Measurements from ENCODE around the gene MBTPS1. TPM values are rescaled to one million over a fixed set of nuclear protein-coding genes. Genes with fewer than 3 reads are reported as not detected.

The MBTPS1 gene
- total and polyA plus RNA-seq, 9 of the 15 experiments (the other 6 are each of a cell fraction or from before 2014, with no cell fraction given) = 2.8 to 57.6 (median 43.8) TPM

DNA sequence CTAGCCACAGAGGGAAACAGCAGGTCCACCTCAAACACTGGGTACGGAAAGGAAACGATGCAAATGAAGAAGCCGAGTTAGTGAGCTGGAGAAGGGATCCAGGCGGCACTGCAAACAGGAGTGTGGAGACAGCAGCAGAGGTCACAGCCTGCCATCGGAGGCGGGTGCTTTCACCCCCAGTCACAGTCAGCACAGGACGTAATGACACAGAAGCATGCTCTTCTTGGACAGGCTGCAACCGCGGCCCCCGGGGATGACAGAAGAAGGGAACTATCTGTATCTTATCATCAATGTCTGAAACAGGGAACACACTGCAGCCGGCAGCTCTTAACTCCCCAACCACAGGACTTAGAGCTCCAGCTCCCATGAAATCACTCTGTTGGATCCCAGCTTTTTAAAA, 58.1 kb downstream of the MBTPS1 start:
- Histone ChIP-seq H3K36me3 (ENCODE audit: control insufficient read depth, insufficient read depth, low read length) (peaks cover 95% of the 10 kb centered on the region), H3K9me3 (replicated peaks; ENCODE audit: control insufficient read depth, insufficient read depth, low read depth, low read length) (no peaks in the 10 kb centered on the region), H3K79me2 (ENCODE audit: control insufficient read depth, insufficient read depth, low read length) (no peaks in the 10 kb centered on the region), H3K27ac (ENCODE audit: extremely low read depth, low read depth, low read length) (no peak overlapping the region), H3K4me3 (no peak overlapping the region), H3K4me1 (replicated peaks in 1 of 2; ENCODE audit: control insufficient read depth in 2 of 2, insufficient read depth in 2 of 2, low read length in 2 of 2) (peaks cover 8 to 20% of the 10 kb centered on the region in 2 experiments; a peak in 4 of 5 replicates), H3K4me2 (ENCODE audit: insufficient read depth, low read length) (no peak overlapping the region), H2AFZ (ENCODE audit: low read depth, low read length) (no peak overlapping the region), H4K20me1 (replicated peaks; ENCODE audit: control insufficient read depth, insufficient read depth, low read length) (no peaks in the 10 kb centered on the region), H3K9ac (ENCODE audit: insufficient read depth in 1 of 2, low read depth in 2 of 2, low read length in 2 of 2) (no peak overlapping the region), H3K9me1 (ENCODE audit: control insufficient read depth, insufficient read depth, low read length) (peaks cover 4% of the 10 kb centered on the region), H3K27me3 (ENCODE audit: control insufficient read depth in 2 of 2, insufficient read depth in 2 of 2, low read length in 2 of 2) (no peaks in the 10 kb centered on the region)
- WGBS (ENCODE audit: insufficient coverage, low coverage, missing lambda C conversion rate) = 71% methylated on average over 11 of the region's 11 CpGs
- in situ Hi-C loops (cut with MboI) = no loop called here
- intact Hi-C loops (cut with micrococcal nuclease) = no loop called here
- ChIA-PET CTCF (ENCODE audit: low intra/inter-chr PET ratio) (no interaction called here), POLR2A (interaction anchor here (1.1 to 1.5 kb wide), 5 partner anchors 10 to 45 kb away, joined by 3 to 8 read pairs (median 5); no protein-coding TSS in a partner anchor)
- DNase-seq (ENCODE audit: extremely low read depth in 1 of 4, low spot score in 3 of 4) (no peak), FAIRE-seq (no peak), ATAC-seq (no peak)
- no TSS peak for BruUV-seq (replicated peaks)
- TF ChIP-seq KLF10 (CRISPR knock-in tag; IDR thresholded peaks at IDR 0.05) = no peak
- no peak for TF ChIP-seq E2F3 (CRISPR knock-in tag; IDR thresholded peaks at IDR 0.05)
- no peak for TF ChIP-seq ZNF707 (CRISPR knock-in tag; conservative IDR thresholded peaks at IDR 0.05)
- TF ChIP-seq ZNF354B (CRISPR knock-in tag; IDR thresholded peaks at IDR 0.05) = no peak
- TF ChIP-seq ZNF507 (tag; conservative IDR thresholded peaks at IDR 0.05) = no peak
- TF ChIP-seq, protein P1, sequence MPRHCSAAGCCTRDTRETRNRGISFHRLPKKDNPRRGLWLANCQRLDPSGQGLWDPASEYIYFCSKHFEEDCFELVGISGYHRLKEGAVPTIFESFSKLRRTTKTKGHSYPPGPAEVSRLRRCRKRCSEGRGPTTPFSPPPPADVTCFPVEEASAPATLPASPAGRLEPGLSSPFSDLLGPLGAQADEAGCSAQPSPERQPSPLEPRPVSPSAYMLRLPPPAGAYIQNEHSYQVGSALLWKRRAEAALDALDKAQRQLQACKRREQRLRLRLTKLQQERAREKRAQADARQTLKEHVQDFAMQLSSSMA (CRISPR knock-in tag; IDR thresholded peaks at IDR 0.05) = no peak
- TF ChIP-seq, protein P2, sequence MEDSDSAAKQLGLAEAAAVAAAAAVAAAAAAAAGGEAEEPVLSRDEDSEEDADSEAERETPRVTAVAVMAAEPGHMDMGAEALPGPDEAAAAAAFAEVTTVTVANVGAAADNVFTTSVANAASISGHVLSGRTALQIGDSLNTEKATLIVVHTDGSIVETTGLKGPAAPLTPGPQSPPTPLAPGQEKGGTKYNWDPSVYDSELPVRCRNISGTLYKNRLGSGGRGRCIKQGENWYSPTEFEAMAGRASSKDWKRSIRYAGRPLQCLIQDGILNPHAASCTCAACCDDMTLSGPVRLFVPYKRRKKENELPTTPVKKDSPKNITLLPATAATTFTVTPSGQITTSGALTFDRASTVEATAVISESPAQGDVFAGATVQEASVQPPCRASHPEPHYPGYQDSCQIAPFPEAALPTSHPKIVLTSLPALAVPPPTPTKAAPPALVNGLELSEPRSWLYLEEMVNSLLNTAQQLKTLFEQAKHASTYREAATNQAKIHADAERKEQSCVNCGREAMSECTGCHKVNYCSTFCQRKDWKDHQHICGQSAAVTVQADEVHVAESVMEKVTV (CRISPR knock-in tag; IDR thresholded peaks at IDR 0.05) = no peak
- no peak for TF ChIP-seq FOS (IDR thresholded peaks at IDR 0.05; ENCODE audit: extremely low read depth, insufficient read length)
- TF ChIP-seq ZEB2 (IDR thresholded peaks at IDR 0.05) = no peak
- TF ChIP-seq, protein P3, sequence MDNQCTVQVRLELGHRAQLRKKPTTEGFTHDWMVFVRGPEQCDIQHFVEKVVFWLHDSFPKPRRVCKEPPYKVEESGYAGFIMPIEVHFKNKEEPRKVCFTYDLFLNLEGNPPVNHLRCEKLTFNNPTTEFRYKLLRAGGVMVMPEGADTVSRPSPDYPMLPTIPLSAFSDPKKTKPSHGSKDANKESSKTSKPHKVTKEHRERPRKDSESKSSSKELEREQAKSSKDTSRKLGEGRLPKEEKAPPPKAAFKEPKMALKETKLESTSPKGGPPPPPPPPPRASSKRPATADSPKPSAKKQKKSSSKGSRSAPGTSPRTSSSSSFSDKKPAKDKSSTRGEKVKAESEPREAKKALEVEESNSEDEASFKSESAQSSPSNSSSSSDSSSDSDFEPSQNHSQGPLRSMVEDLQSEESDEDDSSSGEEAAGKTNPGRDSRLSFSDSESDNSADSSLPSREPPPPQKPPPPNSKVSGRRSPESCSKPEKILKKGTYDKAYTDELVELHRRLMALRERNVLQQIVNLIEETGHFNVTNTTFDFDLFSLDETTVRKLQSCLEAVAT (IDR thresholded peaks at IDR 0.05) = no peak
- TF ChIP-seq, protein P4, sequence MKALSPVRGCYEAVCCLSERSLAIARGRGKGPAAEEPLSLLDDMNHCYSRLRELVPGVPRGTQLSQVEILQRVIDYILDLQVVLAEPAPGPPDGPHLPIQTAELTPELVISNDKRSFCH (CRISPR knock-in tag; IDR thresholded peaks at IDR 0.05) = no peak
- TF ChIP-seq, protein P4 (tag; IDR thresholded peaks at IDR 0.05) = no peak
- no peak for TF ChIP-seq ASH1L (IDR thresholded peaks at IDR 0.05; ENCODE audit: borderline replicate concordance, low read depth, partially characterized antibody)
- TF ChIP-seq, protein P5, sequence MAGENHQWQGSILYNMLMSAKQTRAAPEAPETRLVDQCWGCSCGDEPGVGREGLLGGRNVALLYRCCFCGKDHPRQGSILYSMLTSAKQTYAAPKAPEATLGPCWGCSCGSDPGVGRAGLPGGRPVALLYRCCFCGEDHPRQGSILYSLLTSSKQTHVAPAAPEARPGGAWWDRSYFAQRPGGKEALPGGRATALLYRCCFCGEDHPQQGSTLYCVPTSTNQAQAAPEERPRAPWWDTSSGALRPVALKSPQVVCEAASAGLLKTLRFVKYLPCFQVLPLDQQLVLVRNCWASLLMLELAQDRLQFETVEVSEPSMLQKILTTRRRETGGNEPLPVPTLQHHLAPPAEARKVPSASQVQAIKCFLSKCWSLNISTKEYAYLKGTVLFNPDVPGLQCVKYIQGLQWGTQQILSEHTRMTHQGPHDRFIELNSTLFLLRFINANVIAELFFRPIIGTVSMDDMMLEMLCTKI (IDR thresholded peaks at IDR 0.05; ENCODE audit: partially characterized antibody) = no peak
